Tibial artery (tissue), 4 donors: ENCODE results near the gene FAM3D.

Experiments used
- DNase-seq, 2 donors: peaks; one replicate each; pipeline ENCODE4 v3.0.0-alpha.2; 2019
- H3K27ac ChIP-seq, 2 donors: fragments of 200-600 bp; sonication (generic) in 1 of 2; 1 replicate in 1 of 2; 2 replicates in 1 of 2; pipeline ENCODE4 v1.5.1; 2018 to 2019; ENCODE audit warnings: mild to moderate bottlenecking in 1 of 2
- H3K27me3 ChIP-seq, 2 donors: fragments of 200-600 bp; sonication (generic) in 1 of 2; one replicate each; pipeline versions ENCODE4 v1.5.1 to v1.6.0; 2016 to 2019
- H3K36me3 ChIP-seq, 3 donors: fragments of 200-600 bp; sonication (generic) in 2 of 3; one replicate each; pipeline ENCODE4 v1.5.1; 2016 to 2019; ENCODE audit warnings: mild to moderate bottlenecking in 2 of 3
- H3K4me1 ChIP-seq, 4 donors: fragments of 200-600 bp; sonication (generic) in 2 of 4; 1 replicate in 3 of 4; 2 replicates in 1 of 4; pipeline ENCODE4 v1.5.1; 2016 to 2019
- H3K4me3 ChIP-seq, 2 donors: fragments of 200-600 bp; sonication (generic) in 1 of 2; 1 replicate in 1 of 2; 2 replicates in 1 of 2; pipeline ENCODE4 v1.5.1; 2018 to 2019; ENCODE audit warnings: mild to moderate bottlenecking in 2 of 2
- H3K9me3 ChIP-seq, 3 donors: fragments of 200-600 bp; sonication (generic) in 1 of 3; one replicate each; pipeline ENCODE4 v1.5.1; 2016 to 2019
- intact Hi-C: fragments of 100-400 bp; cut with DNase I; formaldehyde crosslinking; loops from one replicate; pipeline ENCODE4 v1.15.0; 2023; ENCODE audit warnings: low total_unique reads
- TF ChIP-seq, protein P1 (sequence below), 2 experiments: fragments of 200-600 bp in 1 of 2; fragments of 450-650 bp in 1 of 2; IDR thresholded peaks; one replicate each; pipeline ENCODE4 v1.5.1; 2017 to 2019; ENCODE audit warnings: antibody characterized with exemption in 2 of 2, mild to moderate bottlenecking in 1 of 2, moderate library complexity in 1 of 2

FAM3D gene

DNA sequence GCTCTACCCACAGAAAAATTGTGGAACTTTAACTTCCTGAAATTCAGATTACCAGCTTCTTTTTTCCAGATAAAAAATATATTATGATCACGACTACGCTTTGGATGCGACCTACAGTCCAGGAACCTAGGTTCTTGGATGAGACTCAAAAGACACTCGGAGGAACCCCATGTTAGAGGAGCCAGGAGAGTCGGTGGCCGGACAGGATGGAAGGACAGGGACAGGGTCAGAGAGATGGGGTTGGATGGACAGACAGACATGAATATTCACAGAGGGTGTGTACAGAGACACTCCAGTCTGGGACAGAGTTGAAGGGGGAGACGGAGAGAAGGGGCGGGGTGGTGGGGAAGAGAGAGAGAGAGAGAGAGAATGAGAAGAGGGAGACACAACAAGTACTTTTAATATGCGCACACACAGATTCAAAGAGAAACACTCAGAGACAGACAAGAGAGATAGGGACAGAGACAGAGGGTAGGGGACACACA lies 9.5 kb downstream of the FAM3D start:
- Histone ChIP-seq H3K4me1 (no peaks in the 10 kb centered on the region), H3K36me3 (no peaks in the 10 kb centered on the region), H3K9me3 (no peaks in the 10 kb centered on the region), H3K27ac (no peak overlapping the region), H3K27me3 (peaks cover 0 to 7% of the 10 kb centered on the region in 2 donors), H3K4me3 (no peak overlapping the region)
- intact Hi-C loops: no loop called here
- peak; percentile 12 to 35 for DNase-seq
- TF ChIP-seq, protein P1, sequence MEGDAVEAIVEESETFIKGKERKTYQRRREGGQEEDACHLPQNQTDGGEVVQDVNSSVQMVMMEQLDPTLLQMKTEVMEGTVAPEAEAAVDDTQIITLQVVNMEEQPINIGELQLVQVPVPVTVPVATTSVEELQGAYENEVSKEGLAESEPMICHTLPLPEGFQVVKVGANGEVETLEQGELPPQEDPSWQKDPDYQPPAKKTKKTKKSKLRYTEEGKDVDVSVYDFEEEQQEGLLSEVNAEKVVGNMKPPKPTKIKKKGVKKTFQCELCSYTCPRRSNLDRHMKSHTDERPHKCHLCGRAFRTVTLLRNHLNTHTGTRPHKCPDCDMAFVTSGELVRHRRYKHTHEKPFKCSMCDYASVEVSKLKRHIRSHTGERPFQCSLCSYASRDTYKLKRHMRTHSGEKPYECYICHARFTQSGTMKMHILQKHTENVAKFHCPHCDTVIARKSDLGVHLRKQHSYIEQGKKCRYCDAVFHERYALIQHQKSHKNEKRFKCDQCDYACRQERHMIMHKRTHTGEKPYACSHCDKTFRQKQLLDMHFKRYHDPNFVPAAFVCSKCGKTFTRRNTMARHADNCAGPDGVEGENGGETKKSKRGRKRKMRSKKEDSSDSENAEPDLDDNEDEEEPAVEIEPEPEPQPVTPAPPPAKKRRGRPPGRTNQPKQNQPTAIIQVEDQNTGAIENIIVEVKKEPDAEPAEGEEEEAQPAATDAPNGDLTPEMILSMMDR (IDR thresholded peaks at IDR 0.05): no peak

DNA sequence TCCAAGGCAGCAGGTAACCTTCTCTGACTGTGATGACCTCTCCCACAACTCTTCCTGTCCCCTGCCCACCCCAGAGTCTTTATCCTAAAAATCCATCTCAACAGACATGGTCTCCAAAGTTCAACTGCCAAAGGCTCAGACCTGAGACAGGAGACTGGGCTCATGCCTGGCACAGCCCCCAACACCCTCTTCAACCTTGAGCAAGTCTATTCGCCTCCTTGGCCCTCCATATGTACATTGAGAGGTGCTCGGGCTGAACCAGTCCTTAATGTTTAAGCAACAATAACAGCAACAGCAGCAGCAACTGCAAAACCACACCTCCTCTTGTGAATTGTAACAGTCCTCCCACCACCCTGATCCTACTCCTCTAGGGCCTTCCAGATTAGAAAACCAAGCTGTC lies 9.9 kb downstream of the FAM3D start:
- no peak for DNase-seq
- H3K9me3 ChIP-seq: no peaks in the 10 kb centered on the region
- H3K36me3 ChIP-seq: no peaks in the 10 kb centered on the region
- H3K4me3 ChIP-seq: no peak overlapping the region
- H3K27me3 ChIP-seq: peaks cover 0 to 7% of the 10 kb centered on the region in 2 donors
- no peak overlapping the region for H3K27ac ChIP-seq
- H3K4me1 ChIP-seq: no peaks in the 10 kb centered on the region
- TF ChIP-seq, protein P1 (IDR thresholded peaks at IDR 0.05): no peak
- intact Hi-C loops: no loop called here

DNA sequence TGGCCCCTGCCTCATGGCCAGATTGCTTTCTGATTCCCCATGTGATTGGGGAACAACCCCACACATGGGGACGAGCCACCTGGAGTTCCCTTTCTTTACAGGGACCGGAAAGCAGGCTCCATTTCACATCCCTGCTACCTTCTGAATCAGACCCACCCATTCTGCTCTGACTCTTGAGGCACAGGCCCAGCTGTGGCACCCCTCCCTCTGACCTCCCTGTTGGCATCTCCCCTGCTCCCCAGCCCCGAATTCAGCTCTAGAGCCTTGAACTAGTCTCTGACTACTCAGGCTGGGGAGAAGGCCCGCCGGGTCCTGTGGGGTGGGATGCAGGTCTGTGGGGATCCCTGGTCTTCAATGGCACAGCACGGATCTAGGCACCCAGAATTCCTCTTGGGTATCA lies 12.1 kb downstream of the FAM3D start:
- no peak overlapping the region for H3K27ac ChIP-seq
- no peaks in the 10 kb centered on the region for H3K36me3 ChIP-seq
- peak in 1 of 2 donors; percentile 37 for DNase-seq

DNA sequence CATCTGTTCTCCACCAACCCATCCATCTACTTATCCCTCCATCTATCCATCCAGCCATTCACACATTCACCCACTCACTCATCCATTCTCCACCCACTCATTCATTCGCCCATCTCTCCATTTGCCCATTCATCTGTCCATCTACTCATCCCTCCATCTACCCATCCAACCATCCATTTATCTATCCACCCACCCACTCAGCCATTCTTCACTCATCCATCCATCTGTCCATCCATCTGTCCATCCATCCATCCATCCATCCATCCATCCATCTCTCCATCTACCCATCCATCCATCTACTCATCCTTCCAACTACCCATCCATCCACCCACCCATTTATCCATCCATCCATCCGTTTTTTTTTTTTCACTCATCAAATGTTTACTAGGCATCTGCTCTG lies 13.9 kb downstream of the FAM3D start:
- no peak for DNase-seq
- Histone ChIP-seq H3K27ac (no peak overlapping the region), H3K4me1 (no peaks in the 10 kb centered on the region), H3K4me3 (no peak overlapping the region), H3K9me3 (no peaks in the 10 kb centered on the region), H3K27me3 (peaks cover 0 to 7% of the 10 kb centered on the region in 2 donors), H3K36me3 (no peaks in the 10 kb centered on the region)
- TF ChIP-seq, protein P1 (IDR thresholded peaks at IDR 0.05): no peak
- intact Hi-C loops: no loop called here

More for the DNA sequence above, 12.1 kb downstream of the FAM3D start:
- Histone ChIP-seq H3K27me3 (peaks cover 0 to 7% of the 10 kb centered on the region in 2 donors), H3K4me1 (no peaks in the 10 kb centered on the region), H3K4me3 (no peak overlapping the region), H3K9me3 (no peaks in the 10 kb centered on the region)
- intact Hi-C loops: no loop called here
- TF ChIP-seq, protein P1 (IDR thresholded peaks at IDR 0.05): no peak

DNA sequence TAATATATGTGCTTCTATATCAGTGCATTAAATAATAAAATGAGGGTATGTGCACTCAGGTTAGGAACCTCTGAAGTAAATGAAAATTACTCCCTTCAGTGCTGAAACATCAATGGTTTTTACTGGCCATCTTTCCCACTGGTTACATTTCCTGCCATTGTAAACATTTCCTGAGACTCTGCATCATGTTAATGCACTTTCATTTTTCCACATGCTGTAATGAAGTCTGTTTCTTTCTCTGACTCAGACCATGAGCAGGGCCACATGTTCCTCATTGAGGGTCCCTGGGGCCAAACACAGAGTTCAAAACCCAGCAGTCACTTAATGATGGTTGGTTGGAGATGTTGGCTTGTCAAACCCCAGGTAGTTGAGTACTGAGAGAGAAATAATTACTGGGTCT lies 15.3 kb downstream of the FAM3D start:
- DNase-seq: no peak
- intact Hi-C loops: no loop called here
- H3K27ac ChIP-seq: no peak overlapping the region
- TF ChIP-seq, protein P1 (IDR thresholded peaks at IDR 0.05): no peak
- H3K4me3 ChIP-seq: no peak overlapping the region
- H3K27me3 ChIP-seq: peaks cover 0 to 7% of the 10 kb centered on the region in 2 donors
- no peaks in the 10 kb centered on the region for H3K9me3 ChIP-seq
- H3K4me1 ChIP-seq: no peaks in the 10 kb centered on the region
- no peaks in the 10 kb centered on the region for H3K36me3 ChIP-seq
